Activated naive CD8-positive, alpha-beta T cell treated with anti-CD3 and anti-CD28 coated beads, Interleukin-2, amount 10 ng/mL, durations not matched to agents 7 days and 5 days (primary cell): ENCODE data around the gene TTLL11. TPM values are rescaled to one million over a fixed set of nuclear protein-coding genes. Genes with fewer than 3 reads are reported as not detected.

Experiments used
- ATAC-seq: fragments of 150-1000 bp; cut with Tn5 transposase; one replicate; pipeline ENCODE4 v1.10.0; 2021; ENCODE audit warnings: low read depth, moderate library complexity
- POLR2A ChIA-PET: fragments of 350-600 bp; sonication (Branson Sonifier 250); formaldehyde crosslinking; loops from one replicate; lab custom pipeline; 2021; ENCODE audit warnings: antibody characterized with exemption; lab: Charles Lee
- DNase-seq: peaks from one replicate; pipeline ENCODE4 v3.0.0; 2021
- H3K27ac Mint-ChIP-seq: one replicate; pipeline ENCODE4 v1.8.0; 2022; ENCODE audit warnings: mild to moderate bottlenecking, mixed read lengths
- H3K27me3 Mint-ChIP-seq: one replicate; pipeline ENCODE4 v1.8.0; 2022; ENCODE audit warnings: mild to moderate bottlenecking, moderate library complexity, mixed read lengths
- H3K36me3 Mint-ChIP-seq: one replicate; pipeline ENCODE4 v1.8.0; 2021; ENCODE audit warnings: mild to moderate bottlenecking, mixed read lengths
- H3K4me1 Mint-ChIP-seq: one replicate; pipeline ENCODE4 v1.8.0; 2021; ENCODE audit warnings: mixed read lengths
- H3K4me3 Mint-ChIP-seq: one replicate; pipeline ENCODE4 v1.8.0; 2022; ENCODE audit warnings: mild to moderate bottlenecking, moderate library complexity, mixed read lengths
- H3K9me3 Mint-ChIP-seq: one replicate; pipeline ENCODE4 v1.8.0; 2021; ENCODE audit warnings: mixed read lengths
- total RNA-seq, 2 experiments: library from RNA; stranded (reverse); gene quantifications; one replicate each; pipeline ENCODE4 v1.2.3, GENCODE V29; 2021

The TTLL11 gene
- total RNA-seq, 2 experiments from 2014 or later = 3.9 to 4.1 TPM

- no peaks in the 10 kb centered on the region for H3K9me3 Mint-ChIP-seq
- no peak overlapping the region for H3K4me3 Mint-ChIP-seq
- H3K27me3 Mint-ChIP-seq = peaks cover 3% of the 10 kb centered on the region
- ATAC-seq = no peak
- no peak for DNase-seq
- peaks cover 22% of the 10 kb centered on the region for H3K4me1 Mint-ChIP-seq
- POLR2A ChIA-PET = no interaction called here
- no peak overlapping the region for H3K27ac Mint-ChIP-seq
- H3K36me3 Mint-ChIP-seq = no peaks in the 10 kb centered on the region
Measured at GRCh38 chr9:121884057-121884541, 209.0 kb downstream of the TTLL11 start.

DNA sequence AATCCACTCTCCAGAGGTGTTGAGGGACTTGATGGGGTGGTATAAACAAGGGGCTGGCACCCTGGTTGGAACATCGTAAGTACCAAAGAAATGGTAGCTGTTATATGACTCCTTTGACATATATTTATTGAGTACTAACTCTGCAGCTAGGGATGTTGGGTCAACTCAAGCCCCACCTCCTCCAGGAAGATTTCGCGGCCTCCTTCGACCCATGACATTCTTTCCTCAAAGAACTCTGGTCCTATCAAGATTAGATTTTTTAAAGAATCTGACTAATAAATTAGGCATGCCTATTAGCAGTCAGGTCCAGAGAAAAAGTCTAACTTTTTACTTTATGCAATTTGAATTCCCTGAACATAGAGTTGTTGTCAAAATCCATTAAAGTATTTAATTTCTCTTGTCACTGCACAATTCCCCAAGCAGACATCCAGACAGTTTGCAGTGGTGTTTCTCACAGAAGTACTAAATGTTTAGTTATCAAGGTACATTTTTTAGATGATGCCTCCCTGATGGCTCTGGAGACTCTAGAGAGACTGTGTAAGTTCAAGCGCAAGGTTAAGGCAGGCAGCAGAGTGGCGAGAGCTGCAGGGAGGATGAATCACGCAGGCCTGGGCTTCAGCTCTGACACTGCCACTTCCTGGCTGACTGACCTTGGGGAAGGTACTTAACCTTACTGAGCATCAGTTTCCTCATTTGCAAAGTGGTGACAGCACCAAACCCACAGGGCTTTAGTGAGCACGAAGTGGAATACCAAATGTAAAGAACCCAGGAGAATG, 209.6 kb downstream of the TTLL11 start:
- Mint-ChIP-seq H3K36me3 (no peaks in the 10 kb centered on the region), H3K4me1 (peaks cover 22% of the 10 kb centered on the region), H3K27me3 (peaks cover 3% of the 10 kb centered on the region), H3K4me3 (no peak overlapping the region), H3K27ac (no peak overlapping the region), H3K9me3 (no peaks in the 10 kb centered on the region)
- DNase-seq (no peak), ATAC-seq (peak; percentile 46)
- POLR2A ChIA-PET = interaction anchor here (0.5 kb wide), 1 partner anchor 168 kb away, joined by 3 read pairs; no protein-coding TSS in a partner anchor

- no peak overlapping the region for H3K27ac Mint-ChIP-seq
- H3K36me3 Mint-ChIP-seq = no peaks in the 10 kb centered on the region
- POLR2A ChIA-PET = no interaction called here
Measured at GRCh38 chr9:121881920-121882500, 211.1 kb downstream of the TTLL11 start.

GRCh38 chr9:121880343-121880898, 212.7 kb downstream of the TTLL11 start:
- POLR2A ChIA-PET = no interaction called here
- peaks cover 14% of the 10 kb centered on the region for H3K4me1 Mint-ChIP-seq
- ATAC-seq = no peak
- no peak overlapping the region for H3K27ac Mint-ChIP-seq
- H3K36me3 Mint-ChIP-seq = no peaks in the 10 kb centered on the region
- DNase-seq = no peak
- no peak overlapping the region for H3K4me3 Mint-ChIP-seq
- peaks cover 3% of the 10 kb centered on the region for H3K27me3 Mint-ChIP-seq
- no peaks in the 10 kb centered on the region for H3K9me3 Mint-ChIP-seq

More at GRCh38 chr9:121881920-121882500, 211.1 kb downstream of the TTLL11 start:
- Mint-ChIP-seq H3K27me3 (peaks cover 3% of the 10 kb centered on the region), H3K4me3 (no peak overlapping the region), H3K4me1 (peaks cover 18% of the 10 kb centered on the region), H3K9me3 (no peaks in the 10 kb centered on the region)
- DNase-seq (no peak), ATAC-seq (no peak)

- no peaks in the 10 kb centered on the region for H3K9me3 Mint-ChIP-seq
- DNase-seq (no peak), ATAC-seq (no peak)
- POLR2A ChIA-PET = no interaction called here
- no peak overlapping the region for H3K4me3 Mint-ChIP-seq
- H3K27ac Mint-ChIP-seq = no peak overlapping the region
- H3K36me3 Mint-ChIP-seq = no peaks in the 10 kb centered on the region
- peaks cover 3% of the 10 kb centered on the region for H3K4me1 Mint-ChIP-seq
- peaks cover 5% of the 10 kb centered on the region for H3K27me3 Mint-ChIP-seq
Measured at GRCh38 chr9:121878271-121878822, 214.8 kb downstream of the TTLL11 start.

DNA sequence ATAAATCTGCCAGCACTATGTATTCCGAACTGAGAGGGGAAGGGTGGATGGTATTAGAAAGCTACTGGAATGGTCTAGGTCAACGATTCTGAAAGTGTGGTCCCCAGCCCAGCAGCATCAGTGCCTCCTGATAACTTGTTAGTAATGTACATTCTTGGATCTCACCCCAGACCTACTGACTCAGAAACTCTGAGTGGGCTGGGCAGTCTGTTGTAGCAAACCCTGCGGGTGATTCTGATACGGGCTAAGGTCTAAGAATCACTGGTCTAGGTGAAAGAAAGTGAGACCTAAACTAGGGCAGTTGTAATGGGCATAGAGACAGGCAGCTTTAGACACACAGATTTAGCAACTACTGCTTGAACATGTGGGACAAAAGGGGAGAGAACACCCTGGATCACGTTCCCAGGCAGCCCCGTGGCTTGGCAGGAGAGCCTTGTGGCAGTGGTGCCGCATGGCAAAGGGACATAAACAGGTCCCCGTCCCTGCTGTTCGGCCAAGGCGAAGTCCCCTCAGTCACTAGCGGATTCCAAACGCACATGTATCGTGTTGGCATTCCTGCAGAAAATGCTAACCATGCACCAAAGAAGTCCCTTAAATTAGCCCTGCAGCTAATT, 216.3 kb downstream of the TTLL11 start:
- no peak overlapping the region for H3K4me3 Mint-ChIP-seq
- ATAC-seq = no peak
- no peaks in the 10 kb centered on the region for H3K4me1 Mint-ChIP-seq
- POLR2A ChIA-PET = no interaction called here
- no peak overlapping the region for H3K27ac Mint-ChIP-seq
- no peak for DNase-seq
- no peaks in the 10 kb centered on the region for H3K9me3 Mint-ChIP-seq
- peaks cover 2% of the 10 kb centered on the region for H3K27me3 Mint-ChIP-seq
- H3K36me3 Mint-ChIP-seq = no peaks in the 10 kb centered on the region

DNA sequence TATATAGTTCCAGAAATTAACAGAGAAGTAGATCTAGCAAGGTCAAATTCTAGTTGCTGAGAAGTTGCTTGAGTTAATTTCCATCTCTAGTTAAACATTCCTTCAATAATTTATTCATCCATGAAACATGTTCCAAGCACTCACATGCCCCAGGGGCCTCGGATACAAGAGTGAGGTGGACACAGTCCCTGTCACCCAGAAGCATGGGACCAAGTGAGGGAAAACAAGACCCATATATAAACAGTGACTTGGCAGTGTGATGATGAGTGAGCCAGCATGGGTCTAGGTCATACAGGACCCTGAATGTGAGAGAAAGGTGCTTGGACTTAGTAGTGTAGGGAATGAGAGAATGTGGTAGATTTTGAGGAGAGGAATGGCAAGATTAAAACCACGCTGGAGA, 216.9 kb downstream of the TTLL11 start:
- H3K9me3 Mint-ChIP-seq = no peaks in the 10 kb centered on the region
- H3K4me1 Mint-ChIP-seq = no peaks in the 10 kb centered on the region
- ATAC-seq = no peak
- H3K27me3 Mint-ChIP-seq = peaks cover 2% of the 10 kb centered on the region
- H3K36me3 Mint-ChIP-seq = no peaks in the 10 kb centered on the region
- POLR2A ChIA-PET = no interaction called here
- no peak for DNase-seq
- no peak overlapping the region for H3K4me3 Mint-ChIP-seq
- H3K27ac Mint-ChIP-seq = no peak overlapping the region

GRCh38 chr9:121874524-121874923, 218.6 kb downstream of the TTLL11 start:
- H3K4me3 Mint-ChIP-seq = no peak overlapping the region
- DNase-seq (no peak), ATAC-seq (no peak)
- no peaks in the 10 kb centered on the region for H3K4me1 Mint-ChIP-seq
- POLR2A ChIA-PET = no interaction called here
- H3K27me3 Mint-ChIP-seq = peaks cover 2% of the 10 kb centered on the region
- no peak overlapping the region for H3K27ac Mint-ChIP-seq
- no peaks in the 10 kb centered on the region for H3K9me3 Mint-ChIP-seq
- no peaks in the 10 kb centered on the region for H3K36me3 Mint-ChIP-seq

DNA sequence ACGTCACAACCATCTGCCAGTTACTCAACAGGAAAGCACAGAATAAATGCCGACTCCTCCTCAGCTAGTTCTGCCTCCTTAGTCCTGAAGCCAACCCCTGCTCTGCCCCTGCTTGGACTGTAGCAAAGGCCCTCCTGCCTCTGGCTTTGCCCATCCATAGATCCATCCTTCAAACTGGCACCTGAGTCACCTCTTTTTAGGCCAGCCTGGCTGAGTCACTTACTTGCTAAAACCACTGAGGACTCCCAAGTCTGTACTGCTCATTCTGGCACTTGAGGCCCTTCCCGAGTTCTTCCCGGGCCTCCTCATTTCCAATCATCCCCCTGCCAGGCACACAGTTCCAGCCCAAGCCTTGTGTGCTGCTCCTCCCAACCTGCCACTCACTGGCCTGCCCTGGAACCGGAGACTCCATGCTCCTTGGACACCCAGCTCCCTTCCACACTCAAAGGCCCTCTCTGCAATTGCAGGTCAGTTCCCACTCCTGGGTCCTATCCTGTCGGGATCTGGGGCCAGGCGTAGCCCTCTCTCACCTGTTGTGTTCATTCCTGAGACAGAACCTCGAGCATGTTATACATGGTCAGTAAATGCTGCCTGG, 221.6 kb downstream of the TTLL11 start:
- H3K27me3 Mint-ChIP-seq = peaks cover 4% of the 10 kb centered on the region
- no peak overlapping the region for H3K27ac Mint-ChIP-seq
- no peaks in the 10 kb centered on the region for H3K36me3 Mint-ChIP-seq
- ATAC-seq (no peak), DNase-seq (no peak)
- H3K4me1 Mint-ChIP-seq = no peaks in the 10 kb centered on the region
- no peak overlapping the region for H3K4me3 Mint-ChIP-seq
- POLR2A ChIA-PET = no interaction called here
- no peaks in the 10 kb centered on the region for H3K9me3 Mint-ChIP-seq

GRCh38 chr9:121870271-121870670, 222.8 kb downstream of the TTLL11 start:
- no peaks in the 10 kb centered on the region for H3K36me3 Mint-ChIP-seq
- no peak overlapping the region for H3K4me3 Mint-ChIP-seq
- H3K27me3 Mint-ChIP-seq = peaks cover 6% of the 10 kb centered on the region
- H3K4me1 Mint-ChIP-seq = no peaks in the 10 kb centered on the region
- H3K27ac Mint-ChIP-seq = no peak overlapping the region
- POLR2A ChIA-PET = no interaction called here
- ATAC-seq = no peak
- no peaks in the 10 kb centered on the region for H3K9me3 Mint-ChIP-seq
- DNase-seq = no peak

- POLR2A ChIA-PET = no interaction called here
- Mint-ChIP-seq H3K27ac (no peak overlapping the region), H3K4me1 (no peaks in the 10 kb centered on the region), H3K4me3 (no peak overlapping the region), H3K9me3 (no peaks in the 10 kb centered on the region), H3K36me3 (no peaks in the 10 kb centered on the region), H3K27me3 (peaks cover 4% of the 10 kb centered on the region)
- no peak for ATAC-seq
- DNase-seq = no peak
Measured at GRCh38 chr9:121868626-121869025, 224.5 kb downstream of the TTLL11 start.

GRCh38 chr9:121866927-121867326, 226.2 kb downstream of the TTLL11 start:
- DNase-seq (no peak), ATAC-seq (no peak)
- H3K4me1 Mint-ChIP-seq = no peaks in the 10 kb centered on the region
- H3K27me3 Mint-ChIP-seq = peaks cover 4% of the 10 kb centered on the region
- H3K4me3 Mint-ChIP-seq = no peak overlapping the region
- H3K9me3 Mint-ChIP-seq = no peaks in the 10 kb centered on the region
- POLR2A ChIA-PET = interaction anchor here (1.1 kb wide), 1 partner anchor 32 kb away, joined by 3 read pairs; no protein-coding TSS in a partner anchor
- H3K27ac Mint-ChIP-seq = no peak overlapping the region
- no peaks in the 10 kb centered on the region for H3K36me3 Mint-ChIP-seq

DNA sequence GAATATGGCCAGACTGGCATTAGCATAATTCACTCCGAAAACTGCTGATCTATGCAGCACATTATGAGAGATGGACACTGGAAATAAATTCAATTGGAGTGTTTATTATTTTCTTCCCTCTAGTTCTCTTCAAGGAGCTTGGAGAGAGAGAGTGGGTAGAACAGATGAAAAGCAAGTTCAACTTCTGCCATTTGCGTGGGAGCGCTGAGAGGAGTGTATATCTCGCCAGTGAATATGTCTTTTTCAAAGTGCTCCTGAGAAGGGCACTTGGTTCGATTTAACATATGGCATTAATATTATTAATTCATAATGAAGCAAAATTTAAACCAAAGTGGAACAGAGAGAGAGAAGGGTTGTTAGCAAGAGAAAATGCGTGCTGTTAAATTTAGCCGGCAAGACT, 227.2 kb downstream of the TTLL11 start:
- H3K27me3 Mint-ChIP-seq = peaks cover 4% of the 10 kb centered on the region
- DNase-seq = no peak
- no peak overlapping the region for H3K4me3 Mint-ChIP-seq
- POLR2A ChIA-PET = no interaction called here
- no peak for ATAC-seq
- no peaks in the 10 kb centered on the region for H3K36me3 Mint-ChIP-seq
- H3K27ac Mint-ChIP-seq = no peak overlapping the region
- no peaks in the 10 kb centered on the region for H3K4me1 Mint-ChIP-seq
- H3K9me3 Mint-ChIP-seq = no peaks in the 10 kb centered on the region
